Measurements from ENCODE around the gene TTYH2.

- no peak for TF ChIP-seq CTCF (IDR thresholded peaks at IDR 0.05)
- TF ChIP-seq EZH2 (IDR thresholded peaks at IDR 0.05; ENCODE audit: borderline replicate concordance, insufficient read depth, low read depth, low read length, poor library complexity, severe bottlenecking) = no peak
Observed at GRCh38 chr17:74183411-74183810, 30.0 kb upstream of the TTYH2 start.
